ENCODE measurements around the gene ANKMY1.

- TF ChIP-seq EZH2 (IDR thresholded peaks at IDR 0.05; ENCODE audit: insufficient read depth, low read length) (no peak), CTCF (IDR thresholded peaks at IDR 0.05; ENCODE audit: insufficient read depth, low read depth, low read length) (no peak)
These were observed 16.0 kb upstream of the ANKMY1 start for GRCh38 chr2:240573516-240574385.

Data from astrocyte (in vitro differentiated cells and primary cell).